HEK293 (cell line): ENCODE results near the gene TBC1D22A.

Experiments used
- GFI1B ChIP-seq: fragments of 450-650 bp; formaldehyde crosslinking; IDR thresholded peaks from 2 replicates; pipeline ENCODE4 v1.5.1; 2016; ENCODE audit warnings: missing biosample characterization, missing genetic modification characterization
- PRDM1 ChIP-seq: fragments of 450-650 bp; formaldehyde crosslinking; IDR thresholded peaks from 2 replicates; pipeline ENCODE4; 2016; ENCODE audit warnings: missing biosample characterization, missing genetic modification characterization
- ZNF121 ChIP-seq: fragments of 450-650 bp; formaldehyde crosslinking; IDR thresholded peaks from 2 replicates; pipeline ENCODE4 v1.5.1; 2016; ENCODE audit warnings: missing biosample characterization, missing genetic modification characterization
- ZNF624 ChIP-seq: fragments of 450-650 bp; formaldehyde crosslinking; IDR thresholded peaks from 2 replicates; pipeline ENCODE4 v1.5.1; 2017; ENCODE audit warnings: missing biosample characterization, missing genetic modification characterization
- ZNF626 ChIP-seq: fragments of 450-650 bp; sonication (Bioruptor Pico); formaldehyde crosslinking; IDR thresholded peaks from 2 replicates; pipeline ENCODE4 v1.5.1; 2018; ENCODE audit warnings: missing biosample characterization, missing genetic modification characterization, inconsistent platforms
- TF ChIP-seq, protein P1 (sequence below): fragments of 450-650 bp; formaldehyde crosslinking; IDR thresholded peaks from 2 replicates; pipeline ENCODE4 v1.5.1; 2016; ENCODE audit warnings: missing biosample characterization, missing genetic modification characterization
- TF ChIP-seq, protein P2 (sequence below): fragments of 450-650 bp; formaldehyde crosslinking; IDR thresholded peaks from 2 replicates; pipeline ENCODE4 v1.5.1; 2016; ENCODE audit warnings: missing biosample characterization, missing genetic modification characterization

DNA sequence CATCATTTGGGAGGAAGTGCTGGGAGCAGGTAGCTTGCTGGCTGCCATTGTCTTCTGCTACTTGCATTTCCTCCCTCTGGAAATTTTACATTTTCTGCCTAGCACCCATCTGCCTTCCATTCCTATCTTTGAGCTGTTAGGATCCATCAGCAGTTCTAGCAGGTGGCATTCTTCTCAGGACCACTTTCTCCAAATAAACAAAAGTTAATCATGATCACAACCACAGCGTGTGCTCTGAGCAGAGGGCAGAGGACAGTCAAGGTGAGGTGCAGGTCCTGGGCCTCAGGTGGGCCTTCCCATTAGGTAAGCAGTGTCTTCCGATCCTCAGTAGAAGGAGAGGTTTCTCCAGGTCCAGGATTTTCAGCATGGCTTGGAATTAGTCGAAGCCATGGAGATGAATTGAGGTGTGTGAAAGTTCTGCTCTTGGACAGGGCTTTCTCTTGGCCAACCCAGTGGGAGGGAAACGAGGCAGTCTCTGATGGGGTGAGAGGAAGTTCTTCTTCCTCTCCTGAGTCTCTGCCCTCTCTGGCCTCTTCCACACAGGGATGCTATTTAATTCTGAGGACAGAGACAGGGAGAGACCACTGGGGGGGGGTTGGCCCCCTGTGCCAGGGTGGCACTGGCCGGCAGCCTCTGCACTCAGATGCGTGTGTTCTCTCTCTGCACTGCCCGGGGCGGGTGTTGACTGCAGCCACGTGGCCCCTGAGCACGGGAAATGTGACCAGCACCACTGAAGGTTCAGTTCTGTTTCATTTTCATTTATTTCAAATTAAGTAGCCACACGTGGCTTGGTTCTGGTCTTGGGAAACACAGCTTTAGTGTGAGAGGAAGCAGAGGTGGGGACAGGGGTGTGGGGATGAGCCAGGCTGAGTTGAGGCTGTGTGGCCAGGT is 170.8 kb downstream of the TBC1D22A start:
- TF ChIP-seq, protein P1, sequence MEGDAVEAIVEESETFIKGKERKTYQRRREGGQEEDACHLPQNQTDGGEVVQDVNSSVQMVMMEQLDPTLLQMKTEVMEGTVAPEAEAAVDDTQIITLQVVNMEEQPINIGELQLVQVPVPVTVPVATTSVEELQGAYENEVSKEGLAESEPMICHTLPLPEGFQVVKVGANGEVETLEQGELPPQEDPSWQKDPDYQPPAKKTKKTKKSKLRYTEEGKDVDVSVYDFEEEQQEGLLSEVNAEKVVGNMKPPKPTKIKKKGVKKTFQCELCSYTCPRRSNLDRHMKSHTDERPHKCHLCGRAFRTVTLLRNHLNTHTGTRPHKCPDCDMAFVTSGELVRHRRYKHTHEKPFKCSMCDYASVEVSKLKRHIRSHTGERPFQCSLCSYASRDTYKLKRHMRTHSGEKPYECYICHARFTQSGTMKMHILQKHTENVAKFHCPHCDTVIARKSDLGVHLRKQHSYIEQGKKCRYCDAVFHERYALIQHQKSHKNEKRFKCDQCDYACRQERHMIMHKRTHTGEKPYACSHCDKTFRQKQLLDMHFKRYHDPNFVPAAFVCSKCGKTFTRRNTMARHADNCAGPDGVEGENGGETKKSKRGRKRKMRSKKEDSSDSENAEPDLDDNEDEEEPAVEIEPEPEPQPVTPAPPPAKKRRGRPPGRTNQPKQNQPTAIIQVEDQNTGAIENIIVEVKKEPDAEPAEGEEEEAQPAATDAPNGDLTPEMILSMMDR (tag by site-specific recombination): no peak
- no peak for TF ChIP-seq ZNF624 (tag by site-specific recombination)
- no peak for TF ChIP-seq ZNF121
- no peak for TF ChIP-seq ZNF626 (tag by site-specific recombination)
- TF ChIP-seq PRDM1 (tag by site-specific recombination): no peak; the same call in 1 of the 2 replicates
- no peak for TF ChIP-seq GFI1B
- TF ChIP-seq, protein P2, sequence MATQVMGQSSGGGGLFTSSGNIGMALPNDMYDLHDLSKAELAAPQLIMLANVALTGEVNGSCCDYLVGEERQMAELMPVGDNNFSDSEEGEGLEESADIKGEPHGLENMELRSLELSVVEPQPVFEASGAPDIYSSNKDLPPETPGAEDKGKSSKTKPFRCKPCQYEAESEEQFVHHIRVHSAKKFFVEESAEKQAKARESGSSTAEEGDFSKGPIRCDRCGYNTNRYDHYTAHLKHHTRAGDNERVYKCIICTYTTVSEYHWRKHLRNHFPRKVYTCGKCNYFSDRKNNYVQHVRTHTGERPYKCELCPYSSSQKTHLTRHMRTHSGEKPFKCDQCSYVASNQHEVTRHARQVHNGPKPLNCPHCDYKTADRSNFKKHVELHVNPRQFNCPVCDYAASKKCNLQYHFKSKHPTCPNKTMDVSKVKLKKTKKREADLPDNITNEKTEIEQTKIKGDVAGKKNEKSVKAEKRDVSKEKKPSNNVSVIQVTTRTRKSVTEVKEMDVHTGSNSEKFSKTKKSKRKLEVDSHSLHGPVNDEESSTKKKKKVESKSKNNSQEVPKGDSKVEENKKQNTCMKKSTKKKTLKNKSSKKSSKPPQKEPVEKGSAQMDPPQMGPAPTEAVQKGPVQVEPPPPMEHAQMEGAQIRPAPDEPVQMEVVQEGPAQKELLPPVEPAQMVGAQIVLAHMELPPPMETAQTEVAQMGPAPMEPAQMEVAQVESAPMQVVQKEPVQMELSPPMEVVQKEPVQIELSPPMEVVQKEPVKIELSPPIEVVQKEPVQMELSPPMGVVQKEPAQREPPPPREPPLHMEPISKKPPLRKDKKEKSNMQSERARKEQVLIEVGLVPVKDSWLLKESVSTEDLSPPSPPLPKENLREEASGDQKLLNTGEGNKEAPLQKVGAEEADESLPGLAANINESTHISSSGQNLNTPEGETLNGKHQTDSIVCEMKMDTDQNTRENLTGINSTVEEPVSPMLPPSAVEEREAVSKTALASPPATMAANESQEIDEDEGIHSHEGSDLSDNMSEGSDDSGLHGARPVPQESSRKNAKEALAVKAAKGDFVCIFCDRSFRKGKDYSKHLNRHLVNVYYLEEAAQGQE (tag by site-specific recombination): no peak
